ENCODE results near the gene AKR7A2.
"Not testable (repeated sequence)": the region's sequence is repeated elsewhere in the genome, so short reads cannot be mapped to it uniquely, and the experiment has no call there.

The AKR7A2 gene

GRCh38 chr1:19260211-19261138 lies 51.5 kb downstream of the AKR7A2 start:
- DNase-seq (ENCODE audit: low spot score) = no peak

DNA sequence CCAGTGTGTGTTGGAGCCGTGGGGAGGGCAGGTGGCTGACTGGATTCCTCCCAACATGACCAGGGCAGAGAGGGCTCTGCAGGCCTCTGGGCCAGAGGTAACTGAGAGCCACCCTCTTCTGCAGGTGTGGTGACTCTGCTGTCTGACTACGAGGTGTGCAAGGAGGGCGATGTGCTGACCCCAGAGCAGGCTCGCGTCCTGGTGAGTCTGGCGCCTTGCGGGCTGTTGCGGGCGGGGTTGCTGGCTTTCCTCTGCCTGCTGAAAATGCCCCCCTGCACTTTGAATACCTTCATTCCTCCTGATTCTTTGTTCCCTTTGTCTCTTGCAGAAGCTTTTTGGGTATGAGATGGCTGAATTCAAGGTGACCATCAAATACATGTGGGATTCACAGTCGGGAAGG lies 53.6 kb downstream of the AKR7A2 start:
- DNase-seq (ENCODE audit: low spot score) = no peak

GRCh38 chr1:19257178-19257914 lies 54.6 kb downstream of the AKR7A2 start:
- DNase-seq (ENCODE audit: low spot score) = no peak

GRCh38 chr1:19256301-19256700 lies 55.6 kb downstream of the AKR7A2 start:
- not testable (repeated sequence) for DNase-seq (ENCODE audit: low spot score)

- DNase-seq (ENCODE audit: low spot score) = no peak
Observed at GRCh38 chr1:19255288-19255687, 56.7 kb downstream of the AKR7A2 start.

- no peak for DNase-seq (ENCODE audit: low spot score)
Observed at GRCh38 chr1:19254416-19254815, 57.5 kb downstream of the AKR7A2 start.

Data from HuH-7 (cell line).